ENCODE measurements around the gene RWDD1.

Gene RWDD1

GRCh38 chr6:116615937-116616736 lies 44.8 kb downstream of the RWDD1 start, which contains the start of gene RSPH4A:
TSS of gene RSPH4A (plus strand) at chr6:116616479. CDS start at chr6:116616624, 145 bp downstream.
- peak; percentile 75 for DNase-seq

GRCh38 chr6:116616737-116617053 lies 45.4 kb downstream of the RWDD1 start:
- no peak for DNase-seq

- DNase-seq = no peak
Measured at GRCh38 chr6:116624036-116624805, 52.9 kb downstream of the RWDD1 start.

GRCh38 chr6:116625872-116626271 lies 54.6 kb downstream of the RWDD1 start:
- no peak for DNase-seq

- DNase-seq = no peak
Measured at GRCh38 chr6:116629563-116629981, 58.3 kb downstream of the RWDD1 start.

- DNase-seq = no peak
Measured at GRCh38 chr6:116631379-116631990, 60.2 kb downstream of the RWDD1 start.

- no peak for DNase-seq
Measured at GRCh38 chr6:116633685-116634084, 62.4 kb downstream of the RWDD1 start.

All from CD4-positive, alpha-beta T cell treated with Interleukin-10 for 1 hour (primary cell).